Measurements from ENCODE around the gene COL13A1. TPM values are rescaled to one million over a fixed set of nuclear protein-coding genes. Genes with fewer than 3 reads are reported as not detected.
A peak's percentile ranks its signal among the peaks of the same experiment; 100 is the strongest.

COL13A1 gene
- total and polyA plus RNA-seq, 2 donors from 2014 or later, result 4.0 to 5.2 TPM

GRCh38 chr10:69896606-69897231 lies 95.0 kb downstream of the COL13A1 start:
- intact Hi-C loops (cut with DNase I), result no loop called here
- H3K4me3 ChIP-seq (ENCODE audit: low read length in 3 of 3), result no peak overlapping the region
- no peak overlapping the region for H3K27ac ChIP-seq (ENCODE audit: low read depth in 2 of 2, low read length in 2 of 2)
- no peaks in the 10 kb centered on the region for H3K27me3 ChIP-seq (ENCODE audit: control insufficient read depth, insufficient read depth, low read length)
- TF ChIP-seq CTCF (IDR thresholded peaks at IDR 0.05; ENCODE audit: borderline replicate concordance, extremely low read depth, insufficient read depth), result no peak
- H3K9ac ChIP-seq (ENCODE audit: low read length in 3 of 3), result no peak overlapping the region
- H3K9me3 ChIP-seq (ENCODE audit: control insufficient read depth in 2 of 3, insufficient read depth in 1 of 3, low read length in 3 of 3), result no peaks in the 10 kb centered on the region
- DNase-seq (peak in 1 of 5 donors; percentile 14), FAIRE-seq (no peak)
- no peaks in the 10 kb centered on the region for H3K36me3 ChIP-seq (ENCODE audit: control insufficient read depth in 2 of 3, insufficient read depth in 3 of 3, low read length in 3 of 3)
- H3K4me1 ChIP-seq (ENCODE audit: control insufficient read depth in 2 of 3, insufficient read depth in 2 of 3, low read depth in 1 of 3, low read length in 3 of 3), result peaks cover 0 to 4% (median 0%) of the 10 kb centered on the region in 3 donors

GRCh38 chr10:69897432-69897831 lies 95.7 kb downstream of the COL13A1 start:
- FAIRE-seq, result no peak
- Histone ChIP-seq H3K27me3 (ENCODE audit: control insufficient read depth, insufficient read depth, low read length) (no peaks in the 10 kb centered on the region), H3K9me3 (ENCODE audit: control insufficient read depth in 2 of 3, insufficient read depth in 1 of 3, low read length in 3 of 3) (no peaks in the 10 kb centered on the region), H3K4me3 (ENCODE audit: low read length in 3 of 3) (no peak overlapping the region), H3K9ac (ENCODE audit: low read length in 3 of 3) (no peak overlapping the region), H3K27ac (ENCODE audit: low read depth in 2 of 2, low read length in 2 of 2) (no peak overlapping the region), H3K36me3 (ENCODE audit: control insufficient read depth in 2 of 3, insufficient read depth in 3 of 3, low read length in 3 of 3) (no peaks in the 10 kb centered on the region), H3K4me1 (ENCODE audit: control insufficient read depth in 2 of 3, insufficient read depth in 2 of 3, low read depth in 1 of 3, low read length in 3 of 3) (peaks cover 0 to 8% (median 0%) of the 10 kb centered on the region in 3 donors)
- no peak for DNase-seq
- TF ChIP-seq CTCF (IDR thresholded peaks at IDR 0.05; ENCODE audit: borderline replicate concordance, extremely low read depth, insufficient read depth), result no peak
- intact Hi-C loops (cut with DNase I), result no loop called here

- Histone ChIP-seq H3K36me3 (ENCODE audit: control insufficient read depth in 2 of 3, insufficient read depth in 3 of 3, low read length in 3 of 3) (no peaks in the 10 kb centered on the region), H3K27me3 (ENCODE audit: control insufficient read depth, insufficient read depth, low read length) (no peaks in the 10 kb centered on the region), H3K9me3 (ENCODE audit: control insufficient read depth in 2 of 3, insufficient read depth in 1 of 3, low read length in 3 of 3) (no peaks in the 10 kb centered on the region), H3K4me1 (ENCODE audit: control insufficient read depth in 2 of 3, insufficient read depth in 2 of 3, low read depth in 1 of 3, low read length in 3 of 3) (peaks cover 0 to 8% (median 0%) of the 10 kb centered on the region in 3 donors), H3K27ac (ENCODE audit: low read depth in 2 of 2, low read length in 2 of 2) (no peak overlapping the region), H3K4me3 (ENCODE audit: low read length in 3 of 3) (no peak overlapping the region), H3K9ac (ENCODE audit: low read length in 3 of 3) (no peak overlapping the region)
- intact Hi-C loops (cut with DNase I), result no loop called here
- FAIRE-seq, result no peak
- TF ChIP-seq CTCF (IDR thresholded peaks at IDR 0.05; ENCODE audit: borderline replicate concordance, extremely low read depth, insufficient read depth), result no peak
- DNase-seq, result no peak
Measured at GRCh38 chr10:69897999-69898398, 96.3 kb downstream of the COL13A1 start.

GRCh38 chr10:69898524-69898923 lies 96.8 kb downstream of the COL13A1 start:
- Histone ChIP-seq H3K36me3 (ENCODE audit: control insufficient read depth in 2 of 3, insufficient read depth in 3 of 3, low read length in 3 of 3) (no peaks in the 10 kb centered on the region), H3K27ac (ENCODE audit: low read depth in 2 of 2, low read length in 2 of 2) (no peak overlapping the region), H3K4me3 (ENCODE audit: low read length in 3 of 3) (no peak overlapping the region), H3K27me3 (ENCODE audit: control insufficient read depth, insufficient read depth, low read length) (no peaks in the 10 kb centered on the region), H3K9ac (ENCODE audit: low read length in 3 of 3) (no peak overlapping the region), H3K4me1 (ENCODE audit: control insufficient read depth in 2 of 3, insufficient read depth in 2 of 3, low read depth in 1 of 3, low read length in 3 of 3) (peaks cover 0 to 8% (median 0%) of the 10 kb centered on the region in 3 donors), H3K9me3 (ENCODE audit: control insufficient read depth in 2 of 3, insufficient read depth in 1 of 3, low read length in 3 of 3) (no peaks in the 10 kb centered on the region)
- FAIRE-seq, result no peak
- intact Hi-C loops (cut with DNase I), result no loop called here
- DNase-seq, result peak in 2 of 5 donors; percentile 33 to 54
- TF ChIP-seq CTCF (IDR thresholded peaks at IDR 0.05; ENCODE audit: borderline replicate concordance, extremely low read depth, insufficient read depth), result no peak

All from kidney (tissue), 14 donors.